Adrenal gland (tissue), 5 donors: Measurements from ENCODE around the gene COL1A2.

Experiments used
- CTCF ChIP-seq, 6 experiments: fragments of 450-650 bp in 4 of 6; fragments of 200-600 bp in 2 of 6; sonication (generic) in 1 of 6; IDR thresholded peaks; 1 replicate in 5 of 6; 2 replicates in 1 of 6; pipeline versions ENCODE4 v1.5.1 to v1.8.0; 2016 to 2021; ENCODE audit warnings: antibody characterized with exemption in 6 of 6, mild to moderate bottlenecking in 2 of 6, moderate library complexity in 1 of 6
- POLR2A ChIP-seq, 2 donors: fragments of 450-650 bp; IDR thresholded peaks; one replicate each; pipeline ENCODE4 v1.6.1; 2017; ENCODE audit warnings: antibody characterized with exemption in 2 of 2, mild to moderate bottlenecking in 2 of 2, moderate library complexity in 1 of 2
- donor health status: DM: no; HTN: no; CAD: no.

- TF ChIP-seq CTCF (IDR thresholded peaks at IDR 0.05) (no peak), POLR2A (IDR thresholded peaks at IDR 0.05) (no peak)
Measured at GRCh38 chr7:94401428-94401814, 6.7 kb downstream of the COL1A2 start.
